ENCODE measurements around the gene ARRDC2. TPM values are rescaled to one million over a fixed set of nuclear protein-coding genes. Genes with fewer than 3 reads are reported as not detected.
A peak's percentile ranks its signal among the peaks of the same experiment; 100 is the strongest.

The ARRDC2 gene
- total RNA-seq, 4 donors from 2014 or later = 31.9 to 64.6 (median 47.5) TPM

GRCh38 chr19:17998827-17999150 is 9.2 kb upstream of the ARRDC2 start:
- H3K27ac ChIP-seq = no peak overlapping the region
- ATAC-seq = no peak
- no CpG with 5 or more reads among the region's 5 CpGs for WGBS, 2 donors (ENCODE audit: low coverage in 1 of 2)

DNA sequence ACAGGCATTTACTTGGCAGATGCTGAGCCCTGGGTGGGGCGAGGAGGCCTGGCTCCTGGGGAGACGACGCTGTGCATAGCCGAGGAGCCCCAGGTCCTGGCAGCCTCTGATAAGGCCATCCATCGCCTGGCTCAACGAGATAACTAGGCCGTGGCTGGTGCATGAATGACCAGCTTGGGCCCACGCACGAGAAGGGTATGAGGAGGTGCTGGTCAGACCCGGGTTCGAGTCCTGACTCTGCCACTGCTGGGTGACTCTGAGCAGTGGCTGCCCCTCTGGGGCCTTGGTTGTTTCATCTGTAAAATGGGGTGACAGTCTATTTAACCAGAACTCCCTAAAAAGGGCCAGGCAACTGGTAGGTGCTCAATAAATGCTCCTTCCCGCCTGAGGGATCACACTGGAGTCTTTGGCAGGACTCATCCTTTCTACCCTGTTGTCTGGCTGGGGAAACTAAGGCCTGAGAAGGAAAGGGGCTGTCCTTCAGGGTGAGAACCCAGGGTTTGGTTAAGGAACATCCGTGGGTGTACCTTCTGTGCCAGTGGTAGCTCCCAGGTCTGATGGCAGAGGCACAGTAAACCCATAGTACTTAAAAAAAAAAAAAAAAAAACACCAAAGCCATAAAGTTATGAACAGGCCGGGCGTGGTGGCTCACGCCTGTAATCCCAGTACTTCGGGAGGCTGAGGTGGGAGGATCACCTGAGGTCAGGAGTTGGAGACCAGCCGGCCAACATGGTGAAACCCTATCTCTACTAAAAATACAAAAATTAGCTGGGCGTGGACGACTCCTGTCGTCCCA is 8.1 kb upstream of the ARRDC2 start:
- Histone ChIP-seq H3K4me1 (peaks cover 0 to 34% (median 8%) of the 10 kb centered on the region in 3 donors), H3K4me3 (no peak overlapping the region), H3K36me3 (peaks cover 0 to 5% of the 10 kb centered on the region in 2 donors), H3K27me3 (no peaks in the 10 kb centered on the region), H3K27ac (peak overlapping the region; percentile 12 to 93 (median 88)), H3K9me3 (no peaks in the 10 kb centered on the region)
- no peak for ATAC-seq
- 76 to 87% methylated on average over 3 to 8 of the region's 21 CpGs for WGBS, 2 donors (ENCODE audit: low coverage in 1 of 2)
- no peak for TF ChIP-seq POLR2A (IDR thresholded peaks at IDR 0.05)
- TF ChIP-seq EP300 (IDR thresholded peaks at IDR 0.05) = no peak
- TF ChIP-seq CTCF (IDR thresholded peaks at IDR 0.05) = no peak
- no peak for TF ChIP-seq POLR2AphosphoS5 (IDR thresholded peaks at IDR 0.05)

More at GRCh38 chr19:17998827-17999150, 9.2 kb upstream of the ARRDC2 start:
- Histone ChIP-seq H3K27me3 (no peaks in the 10 kb centered on the region), H3K4me3 (no peak overlapping the region), H3K4me1 (peaks cover 0 to 34% (median 8%) of the 10 kb centered on the region in 3 donors), H3K36me3 (no peaks in the 10 kb centered on the region), H3K9me3 (no peaks in the 10 kb centered on the region)
- TF ChIP-seq CTCF (IDR thresholded peaks at IDR 0.05) = no peak
- no peak for TF ChIP-seq EP300 (IDR thresholded peaks at IDR 0.05)
- TF ChIP-seq POLR2AphosphoS5 (IDR thresholded peaks at IDR 0.05) = no peak
- no peak for TF ChIP-seq POLR2A (IDR thresholded peaks at IDR 0.05)

GRCh38 chr19:18000480-18000914 is 7.5 kb upstream of the ARRDC2 start:
- no peaks in the 10 kb centered on the region for H3K27me3 ChIP-seq
- TF ChIP-seq POLR2A (IDR thresholded peaks at IDR 0.05) (no peak), POLR2AphosphoS5 (IDR thresholded peaks at IDR 0.05) (no peak), CTCF (IDR thresholded peaks at IDR 0.05) (no peak), EP300 (IDR thresholded peaks at IDR 0.05) (no peak)
- peaks cover 0 to 5% of the 10 kb centered on the region in 2 donors for H3K36me3 ChIP-seq
- 6 to 32% methylated on average over 12 to 13 of the region's 17 CpGs for WGBS, 2 donors (ENCODE audit: low coverage in 1 of 2)
- H3K4me1 ChIP-seq = peaks cover 0 to 34% (median 8%) of the 10 kb centered on the region in 3 donors
- no peaks in the 10 kb centered on the region for H3K9me3 ChIP-seq
- no peak for ATAC-seq
- H3K27ac ChIP-seq = peak overlapping the region; percentile 12 to 93 (median 88)
- peak overlapping the region; percentile 74 to 83 for H3K4me3 ChIP-seq

DNA sequence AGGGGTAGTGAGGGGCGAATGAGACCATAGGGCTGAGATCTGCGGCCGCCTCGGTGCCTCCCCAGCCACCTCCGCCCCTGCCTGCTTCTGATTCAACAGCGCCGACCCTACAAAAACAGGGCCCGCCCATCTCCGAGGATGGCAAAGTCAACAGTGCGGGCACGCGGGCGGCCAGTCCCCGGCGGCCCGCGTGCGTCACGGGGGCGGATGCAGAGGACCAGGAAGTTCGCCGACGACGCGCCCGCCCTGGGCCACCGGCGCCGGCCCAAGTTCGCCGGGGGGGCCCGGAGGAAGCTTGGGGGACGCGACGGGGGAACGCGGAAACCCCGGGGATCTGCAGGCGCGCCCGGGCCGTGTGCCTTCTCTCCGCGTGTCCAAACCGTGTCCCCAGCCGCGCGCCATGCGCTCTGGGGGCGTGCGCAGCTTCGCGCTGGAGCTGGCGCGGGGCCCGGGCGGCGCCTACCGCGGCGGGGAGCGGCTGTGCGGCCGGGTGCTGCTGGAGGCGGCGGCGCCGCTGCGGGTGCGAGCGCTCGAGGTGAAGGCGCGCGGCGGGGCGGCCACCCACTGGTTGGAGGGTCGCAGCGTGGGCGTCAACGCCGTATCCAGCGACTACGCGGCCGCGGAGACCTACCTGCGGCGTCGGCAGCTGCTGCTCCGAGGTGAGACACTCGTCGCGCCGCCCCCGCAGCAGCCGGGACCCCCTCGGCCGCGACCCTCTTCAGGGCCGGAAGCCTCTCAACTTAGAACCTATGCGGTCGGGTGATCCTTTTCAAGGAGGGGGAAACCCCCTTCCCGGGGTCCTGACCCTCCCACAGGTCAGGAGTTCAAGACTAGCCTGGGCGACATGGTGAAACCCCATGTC is 6.8 kb upstream of the ARRDC2 start:
- H3K27me3 ChIP-seq = no peaks in the 10 kb centered on the region
- TF ChIP-seq EP300 (IDR thresholded peaks at IDR 0.05) (no peak), POLR2A (IDR thresholded peaks at IDR 0.05) (peak; percentile 68 to 78), POLR2AphosphoS5 (IDR thresholded peaks at IDR 0.05) (peak; percentile 67), CTCF (IDR thresholded peaks at IDR 0.05) (peak in 1 of 4 experiments; percentile 10)
- ATAC-seq = peak; percentile 94
- no peaks in the 10 kb centered on the region for H3K9me3 ChIP-seq
- H3K4me3 ChIP-seq = peak overlapping the region; percentile 74 to 83
- peaks cover 0 to 34% (median 8%) of the 10 kb centered on the region in 3 donors for H3K4me1 ChIP-seq
- peak overlapping the region; percentile 39 to 93 (median 88) for H3K27ac ChIP-seq
- peaks cover 0 to 5% of the 10 kb centered on the region in 2 donors for H3K36me3 ChIP-seq
- 0 to 2% methylated on average over 11 to 30 of the region's 105 CpGs for WGBS, 2 donors (ENCODE audit: low coverage in 1 of 2)

Data from gastroesophageal sphincter (tissue), 4 donors.